ENCODE data around the gene CDKN1A. TPM values are rescaled to one million over a fixed set of nuclear protein-coding genes. Genes with fewer than 3 reads are reported as not detected.
"Not testable (repeated sequence)": the region's sequence is repeated elsewhere in the genome, so short reads cannot be mapped to it uniquely, and the experiment has no call there.

CDKN1A gene
- total and polyA plus RNA-seq, 12 donors: 23.3 to 357 (median 61.2) TPM

DNA sequence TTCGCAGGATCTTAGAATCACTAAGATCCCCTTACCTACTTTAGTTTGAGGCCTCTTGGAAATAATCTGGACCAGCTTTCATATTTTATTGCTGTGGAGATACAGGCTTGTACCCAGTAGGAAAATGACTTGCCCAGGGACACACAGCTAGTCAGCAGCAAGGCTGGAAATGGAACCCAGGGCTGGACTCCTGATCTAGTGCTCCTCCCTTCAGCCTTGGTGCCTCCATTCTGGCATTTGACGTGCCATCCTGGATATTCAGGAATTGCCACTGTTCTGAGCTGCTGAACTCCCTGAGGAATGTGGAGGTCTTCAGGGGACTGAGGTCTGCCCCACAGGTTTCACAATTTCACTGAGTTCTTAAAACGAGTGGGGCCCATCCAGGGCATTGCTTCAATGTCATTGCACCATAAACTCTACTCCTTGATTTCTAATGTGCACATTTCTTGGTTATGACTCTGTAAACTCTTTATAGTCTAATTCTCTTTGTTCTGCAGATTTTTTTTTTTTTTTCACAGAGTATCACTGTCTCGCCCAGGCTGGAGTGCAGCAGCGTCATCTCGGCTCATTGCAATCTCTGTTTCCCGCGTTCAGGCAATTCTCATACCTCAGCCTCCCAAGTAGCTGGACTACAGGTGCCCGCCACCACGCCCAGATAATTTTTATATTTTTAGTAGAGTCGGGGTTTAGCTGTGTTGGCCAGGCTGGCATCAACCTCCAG is 26.7 kb upstream of the CDKN1A start:
- Histone ChIP-seq H3K9me3 (no peaks in the 10 kb centered on the region), H3K36me3 (no peaks in the 10 kb centered on the region), H3K4me3 (no peak overlapping the region), H3K27ac (no peak overlapping the region), H3K27me3 (peaks cover 0 to 20% (median 0%) of the 10 kb centered on the region in 7 donors), H3K4me1 (peaks cover 0 to 26% (median 6%) of the 10 kb centered on the region in 9 donors)
- 95 to 97% methylated on average over 11 of the region's 11 CpGs for WGBS, 2 donors
- no peak for TF ChIP-seq CTCF (IDR thresholded peaks at IDR 0.05)
- intact Hi-C loops (cut with DNase I): no loop called here
- DNase-seq (no peak), ATAC-seq (no peak)

GRCh38 chr6:36654469-36654868 is 24.0 kb upstream of the CDKN1A start:
- H3K36me3 ChIP-seq; intact Hi-C loops (cut with DNase I); H3K27ac ChIP-seq; DNase-seq; H3K4me3 ChIP-seq; H3K9me3 ChIP-seq; ATAC-seq: not testable (repeated sequence)
- H3K4me1 ChIP-seq: peaks cover 0 to 30% (median 5%) of the 10 kb centered on the region in 9 donors
- WGBS, 2 donors: 81 to 86% methylated on average over 5 of the region's 5 CpGs
- peaks cover 0 to 31% (median 0%) of the 10 kb centered on the region in 7 donors for H3K27me3 ChIP-seq

GRCh38 chr6:36655085-36655724 is 23.3 kb upstream of the CDKN1A start:
- DNase-seq (no peak), ATAC-seq (no peak)
- H3K9me3 ChIP-seq: no peaks in the 10 kb centered on the region
- no peak overlapping the region for H3K27ac ChIP-seq
- intact Hi-C loops (cut with DNase I): no loop called here
- H3K27me3 ChIP-seq: peaks cover 0 to 38% (median 0%) of the 10 kb centered on the region in 7 donors
- H3K4me1 ChIP-seq: peaks cover 0 to 30% (median under 1%) of the 10 kb centered on the region in 9 donors
- H3K36me3 ChIP-seq: no peaks in the 10 kb centered on the region
- TF ChIP-seq CTCF (IDR thresholded peaks at IDR 0.05): no peak
- 78 to 82% methylated on average over 6 of the region's 6 CpGs for WGBS, 2 donors
- H3K4me3 ChIP-seq: no peak overlapping the region

GRCh38 chr6:36656441-36656840 is 22.1 kb upstream of the CDKN1A start:
- 89 to 92% methylated on average over 5 of the region's 5 CpGs for WGBS, 2 donors
- H3K9me3 ChIP-seq: no peaks in the 10 kb centered on the region
- intact Hi-C loops (cut with DNase I): no loop called here
- TF ChIP-seq CTCF (IDR thresholded peaks at IDR 0.05): no peak
- no peak overlapping the region for H3K27ac ChIP-seq
- DNase-seq: no peak
- H3K4me3 ChIP-seq: no peak overlapping the region
- peaks cover 0 to 30% (median 10%) of the 10 kb centered on the region in 9 donors for H3K4me1 ChIP-seq
- H3K27me3 ChIP-seq: peaks cover 0 to 50% (median 0%) of the 10 kb centered on the region in 7 donors
- H3K36me3 ChIP-seq: no peaks in the 10 kb centered on the region
- no peak for ATAC-seq

DNA sequence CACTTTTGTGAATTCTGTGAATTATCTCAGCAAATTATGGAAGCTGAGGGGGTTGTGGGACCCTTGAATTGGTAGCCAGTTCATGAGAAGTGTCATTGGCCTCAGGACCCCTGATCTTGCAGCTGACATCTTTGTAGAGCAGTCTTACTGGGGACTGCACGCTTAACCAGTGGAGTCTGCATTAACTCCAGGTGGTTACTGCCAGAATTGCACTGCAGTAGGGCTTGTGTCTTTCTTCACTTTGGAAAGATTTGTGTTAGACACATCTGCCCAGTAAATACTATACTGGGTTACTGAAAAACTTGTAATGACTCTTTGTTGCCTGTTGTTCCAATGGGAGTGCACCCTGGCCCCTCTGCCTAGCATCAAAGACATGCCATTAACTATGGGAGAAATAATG is 21.2 kb upstream of the CDKN1A start:
- no peak for TF ChIP-seq CTCF (IDR thresholded peaks at IDR 0.05)
- WGBS, 2 donors: 83 to 96% methylated on average over 1 of the region's 1 CpG

More for the DNA sequence above, 21.2 kb upstream of the CDKN1A start:
- DNase-seq: no peak
- no peak for ATAC-seq
- Histone ChIP-seq H3K4me1 (peaks cover 0 to 29% (median 10%) of the 10 kb centered on the region in 9 donors), H3K36me3 (no peaks in the 10 kb centered on the region), H3K9me3 (no peaks in the 10 kb centered on the region), H3K4me3 (no peak overlapping the region), H3K27ac (no peak overlapping the region), H3K27me3 (peaks cover 0 to 51% (median 0%) of the 10 kb centered on the region in 7 donors)
- intact Hi-C loops (cut with DNase I): no loop called here
